ENCODE results near the gene PAF1.
"Not testable (repeated sequence)": the region's sequence is repeated elsewhere in the genome, so short reads cannot be mapped to it uniquely, and the experiment has no call there.

PAF1 gene

DNA sequence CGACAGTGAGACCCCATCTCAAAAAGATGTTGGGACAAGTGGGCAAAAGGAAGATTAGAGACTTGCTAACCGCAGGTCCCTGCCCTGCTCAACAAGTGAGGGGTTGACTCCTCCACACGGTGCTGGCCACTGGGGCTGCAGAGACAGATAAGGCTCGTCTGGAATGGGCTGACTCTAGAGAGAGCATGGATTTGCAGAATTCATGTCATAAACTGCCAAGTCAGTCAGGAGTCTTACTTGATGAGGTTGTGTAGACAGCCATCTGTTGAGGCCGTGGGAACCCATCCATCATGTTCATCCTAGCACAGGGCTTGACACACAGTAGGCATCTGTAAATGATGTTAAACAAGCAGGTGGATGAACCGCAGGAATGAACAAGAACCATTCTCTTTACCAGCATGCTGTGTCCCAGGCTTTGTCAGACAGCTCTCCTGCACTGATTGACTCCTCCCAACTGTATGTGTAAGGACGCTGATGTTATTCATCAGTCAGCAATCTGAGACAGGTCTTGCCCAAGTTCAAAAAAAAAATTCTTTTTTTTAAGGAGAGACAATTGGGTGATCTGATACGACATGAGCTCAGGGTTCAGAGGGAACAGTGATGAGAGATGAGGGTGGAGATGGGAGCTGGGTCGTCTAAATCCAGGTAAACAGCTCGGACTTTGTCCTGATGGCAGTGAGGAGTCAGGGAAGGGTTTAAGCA lies 8.8 kb downstream of the PAF1 start:
- DNase-seq, result no peak

DNA sequence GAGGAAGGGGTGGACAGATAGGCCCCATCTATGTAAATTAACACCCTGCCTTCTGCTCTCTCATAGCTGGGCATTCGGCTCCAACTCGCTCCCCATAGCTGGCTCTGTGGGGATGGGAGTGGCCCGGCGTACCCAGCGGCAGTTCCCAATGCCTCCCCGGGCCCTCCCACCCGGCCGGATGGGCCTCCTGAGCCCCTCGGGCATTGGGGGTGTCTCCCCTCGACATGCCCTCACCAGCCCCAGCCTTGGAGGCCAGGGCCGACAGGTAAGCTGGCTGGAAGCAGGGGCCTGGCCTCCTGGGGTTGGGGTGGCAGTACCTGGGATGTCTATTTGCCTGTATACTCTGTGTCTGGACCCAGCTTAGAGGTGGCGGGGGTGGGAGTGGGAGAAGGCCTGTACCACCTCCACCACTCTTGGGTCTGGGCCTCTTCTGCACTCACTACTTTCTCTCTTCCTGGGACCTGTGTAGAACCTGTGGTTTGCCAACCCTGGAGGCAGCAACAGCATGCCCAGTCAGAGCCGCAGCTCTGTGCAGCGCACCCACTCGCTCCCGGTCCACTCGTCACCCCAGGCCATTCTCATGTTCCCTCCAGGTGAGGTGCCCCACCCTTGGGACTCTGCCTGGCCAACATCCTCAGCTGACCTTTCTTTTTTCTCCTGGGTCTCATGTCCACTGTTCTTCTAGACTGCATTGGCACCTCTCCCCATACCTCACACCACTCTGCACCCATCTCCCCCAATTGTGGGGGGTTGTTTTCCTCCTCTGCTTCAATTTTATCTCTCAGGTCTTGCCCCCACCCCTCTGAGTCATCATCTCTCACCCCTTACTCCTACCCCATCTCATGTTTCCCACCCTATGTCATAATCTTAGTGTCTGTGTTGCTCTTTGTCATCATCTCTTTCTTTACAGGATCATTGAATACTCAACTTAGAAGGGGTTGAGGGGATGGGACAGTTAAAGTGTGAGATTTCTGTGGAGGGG lies 10.1 kb downstream of the PAF1 start:
- no peak for DNase-seq

DNA sequence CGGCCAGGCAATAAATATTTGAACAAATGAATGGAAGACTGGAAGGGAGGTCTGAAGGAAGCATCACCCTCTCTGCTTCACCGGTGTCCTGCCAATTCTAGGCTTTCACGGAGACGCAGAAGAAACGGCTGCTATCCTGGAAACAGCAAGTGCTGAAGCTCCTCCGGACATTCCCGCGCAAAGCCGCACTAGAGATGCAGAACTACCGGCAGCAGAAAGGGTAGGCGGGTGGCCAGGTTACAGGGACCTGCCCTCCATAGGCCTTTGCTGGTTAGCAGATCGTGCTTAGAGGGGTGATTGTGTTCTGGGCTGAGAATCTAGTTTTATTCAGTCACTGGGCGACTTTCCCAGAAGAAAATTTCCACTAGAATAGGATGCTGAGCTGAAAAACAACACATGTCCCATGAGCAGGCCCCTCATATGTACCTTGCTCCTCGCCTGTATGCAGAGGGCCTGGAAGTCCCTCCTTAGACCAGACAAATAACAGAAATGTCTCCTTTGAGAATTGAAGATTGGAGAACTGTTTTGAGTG lies 11.0 kb downstream of the PAF1 start:
- no peak for DNase-seq

DNA sequence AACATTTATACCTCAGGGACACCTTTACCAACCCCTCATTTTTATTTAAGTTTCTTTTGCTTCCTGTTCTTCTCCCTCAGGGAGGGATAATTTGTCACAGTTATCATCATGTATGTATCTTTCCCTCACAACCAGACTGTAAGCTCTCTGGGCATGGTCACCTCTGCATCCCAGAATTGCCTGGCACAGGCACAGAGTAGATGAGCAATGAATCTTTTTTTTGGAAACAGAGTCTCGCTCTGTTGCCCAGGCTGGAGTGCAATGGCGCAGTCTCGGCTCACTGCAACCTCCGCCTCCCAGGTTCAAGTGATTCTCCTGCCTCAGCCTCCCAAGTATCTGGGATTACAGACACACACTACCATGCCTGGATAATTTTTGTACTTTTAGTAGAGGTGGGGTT lies 11.5 kb downstream of the PAF1 start:
- not testable (repeated sequence) for DNase-seq

DNA sequence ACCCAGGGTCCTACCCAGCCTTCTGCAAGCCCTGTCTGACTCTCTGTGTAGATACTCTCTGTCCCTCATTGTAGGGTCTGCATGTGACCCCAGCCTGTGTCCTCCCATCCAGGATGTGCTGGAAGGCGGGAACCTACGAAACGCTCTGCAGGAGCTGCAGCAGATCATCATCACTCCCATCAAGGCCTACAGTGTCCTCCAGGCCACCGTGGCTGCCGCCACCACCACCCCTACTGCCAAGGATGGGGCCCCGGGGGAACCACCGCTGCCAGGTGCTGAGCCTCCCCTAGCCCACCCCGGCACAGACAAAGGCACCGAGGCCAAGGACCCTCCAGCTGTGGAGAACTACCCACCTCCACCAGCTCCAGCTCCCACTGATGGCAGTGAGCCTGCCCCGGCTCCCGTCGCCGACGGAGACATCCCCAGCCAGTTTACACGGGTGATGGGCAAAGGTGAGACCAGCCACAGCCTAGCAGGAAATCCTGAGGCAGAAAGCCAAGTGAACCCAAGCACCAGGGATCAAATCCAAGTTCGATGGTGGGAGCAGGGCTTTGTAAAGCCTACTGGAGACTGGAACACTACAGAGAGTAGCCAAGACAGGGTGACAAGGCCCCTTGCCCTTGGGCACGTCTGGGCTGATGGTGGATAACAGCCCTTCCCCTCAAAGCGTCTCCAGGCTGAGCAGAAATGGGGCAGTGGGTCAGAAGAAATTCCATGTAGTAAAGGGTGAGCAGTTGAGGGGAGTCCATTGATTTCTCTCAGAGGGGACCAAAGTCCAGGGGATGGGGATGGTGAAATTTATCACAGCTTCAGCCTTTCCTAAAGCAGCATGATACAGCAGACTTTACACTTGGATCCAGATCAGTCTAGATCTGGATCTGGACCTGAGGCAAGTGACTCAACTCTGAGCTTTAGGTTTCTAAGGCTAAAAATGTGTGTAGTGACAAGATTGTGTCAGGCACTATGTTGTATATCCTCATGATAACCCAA lies 13.2 kb downstream of the PAF1 start:
- no peak for DNase-seq

DNA sequence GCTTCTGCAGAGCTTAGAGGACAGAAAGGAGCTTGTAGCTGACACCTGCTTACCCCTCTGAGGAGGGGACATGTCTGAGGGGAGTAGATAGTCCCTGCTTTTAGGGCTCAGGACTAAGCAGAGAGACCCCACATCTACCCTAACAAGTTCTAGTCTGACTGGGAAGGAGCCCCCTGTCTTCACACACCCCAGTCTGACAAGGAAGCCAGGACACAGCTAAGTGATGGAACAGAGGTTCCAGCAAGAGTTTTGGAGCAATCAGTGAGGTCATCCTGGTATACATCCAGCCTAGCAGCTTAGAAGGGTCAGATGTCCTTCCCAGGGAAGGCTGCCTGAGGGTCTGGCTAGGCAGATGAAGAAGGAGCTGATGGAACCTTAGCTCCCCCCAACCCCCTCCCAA lies 15.0 kb downstream of the PAF1 start:
- no peak for DNase-seq

DNA sequence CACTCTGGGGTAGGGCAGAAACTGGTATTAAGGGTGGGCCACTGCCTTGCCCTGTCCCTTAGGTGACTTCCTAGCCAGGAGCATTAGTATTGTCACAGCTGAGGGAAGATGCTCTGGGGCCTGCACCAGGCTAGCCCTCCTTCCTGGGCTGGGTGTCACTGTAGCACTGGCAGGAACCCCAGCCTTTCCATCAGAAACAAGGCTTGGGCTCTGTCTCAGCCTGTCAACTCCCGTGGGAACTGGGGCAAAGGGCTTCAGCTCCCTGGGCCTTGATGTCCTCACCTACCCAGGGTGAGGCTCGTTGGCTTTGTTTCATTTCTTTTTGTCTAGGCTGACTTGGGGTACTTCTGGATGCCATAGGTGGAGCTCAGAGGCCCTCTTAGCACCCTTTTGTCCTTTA lies 18.0 kb downstream of the PAF1 start:
- DNase-seq, result no peak

DNA sequence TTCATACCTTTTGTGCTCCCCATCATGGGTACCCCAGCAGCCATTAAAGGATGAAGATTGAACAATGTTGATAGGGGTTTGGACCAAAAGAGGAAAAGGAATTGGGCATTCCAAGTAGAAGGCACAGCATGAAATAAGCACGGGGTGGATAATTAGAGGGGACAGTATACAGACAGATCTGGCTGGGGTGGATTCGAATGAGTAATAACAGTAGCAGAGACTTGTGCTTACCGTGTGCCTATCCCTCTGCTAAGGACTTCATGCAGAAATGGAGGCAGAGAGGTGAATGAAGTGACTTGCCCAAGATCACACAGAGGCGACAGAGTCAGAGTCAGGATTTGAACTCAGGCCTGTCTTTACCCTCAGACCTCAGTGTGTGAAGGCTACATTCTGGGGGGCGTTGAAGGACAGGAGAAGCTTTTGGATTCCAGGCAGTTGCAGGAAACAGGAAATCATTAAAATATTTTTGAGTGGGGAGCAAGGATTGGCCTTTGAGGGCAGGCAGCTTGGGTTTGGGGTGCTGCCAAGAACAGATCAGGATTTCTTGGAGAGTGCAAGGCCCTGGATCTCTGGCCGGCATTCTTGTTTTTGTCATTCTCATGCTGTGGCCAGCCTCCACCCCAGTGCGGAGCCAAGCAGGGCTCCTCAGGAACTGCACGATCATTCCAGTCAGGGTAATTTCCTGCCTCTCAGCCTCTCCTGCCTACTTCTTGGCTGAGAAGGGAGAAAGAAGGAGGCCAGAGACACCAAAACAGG lies 18.7 kb downstream of the PAF1 start:
- DNase-seq, result no peak

DNA sequence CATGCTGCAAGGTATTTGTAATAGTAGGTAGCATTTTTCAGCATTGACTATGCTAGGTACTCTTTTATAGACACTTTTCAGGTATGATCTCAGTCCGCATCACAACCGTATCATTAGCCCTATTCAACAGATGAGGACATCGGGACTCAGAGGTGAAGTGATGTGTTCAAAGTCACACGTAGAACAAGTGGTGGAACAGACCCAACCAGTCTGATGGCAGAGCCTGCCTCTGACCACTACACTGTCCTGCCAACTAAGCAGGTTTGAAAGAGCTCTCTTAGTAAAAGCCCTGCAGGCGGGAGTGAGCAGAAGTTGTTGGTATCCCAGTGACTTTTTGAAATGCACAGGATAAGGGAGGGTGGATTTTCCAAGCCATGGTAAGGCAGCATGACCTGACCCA lies 20.2 kb downstream of the PAF1 start:
- DNase-seq, result no peak

DNA sequence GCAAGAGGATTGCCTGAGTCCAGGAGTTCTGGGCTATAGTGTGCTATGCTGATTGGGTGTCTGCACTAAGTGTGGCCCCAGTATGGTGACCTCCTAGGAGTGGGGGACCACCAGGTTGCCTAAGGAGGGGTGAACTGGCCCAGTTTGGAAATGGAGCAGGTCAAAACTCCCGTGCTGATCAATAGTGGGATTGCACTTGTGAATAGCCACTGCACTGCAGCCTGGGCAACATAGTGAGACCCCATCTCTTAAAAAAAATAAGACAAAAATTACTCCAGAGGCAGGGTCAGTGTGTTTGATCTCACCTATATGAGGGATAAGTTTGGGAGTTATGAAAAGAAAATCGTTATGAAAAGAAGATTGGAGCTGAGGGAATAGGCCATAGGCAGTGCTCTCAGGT lies 21.7 kb downstream of the PAF1 start:
- no peak for DNase-seq

DNA sequence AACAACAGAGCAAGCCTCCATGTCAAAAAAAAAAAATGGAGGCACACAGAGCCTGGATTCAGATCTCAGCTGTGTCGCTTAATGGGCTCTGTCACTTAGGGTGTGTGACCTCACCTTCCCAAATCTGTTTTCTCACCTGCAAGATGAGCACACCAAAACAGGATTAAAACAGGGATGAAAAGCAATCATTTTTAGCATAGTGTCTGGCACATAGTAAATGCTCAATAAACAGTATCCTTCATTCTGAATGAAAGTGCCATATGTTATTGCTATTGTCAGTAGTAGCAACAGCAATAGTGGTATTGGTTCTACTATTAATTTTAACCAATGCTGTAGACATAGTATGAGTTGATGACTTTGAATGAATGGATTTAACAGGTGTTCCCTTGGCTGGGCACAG lies 25.4 kb downstream of the PAF1 start:
- DNase-seq, result no peak

DNA sequence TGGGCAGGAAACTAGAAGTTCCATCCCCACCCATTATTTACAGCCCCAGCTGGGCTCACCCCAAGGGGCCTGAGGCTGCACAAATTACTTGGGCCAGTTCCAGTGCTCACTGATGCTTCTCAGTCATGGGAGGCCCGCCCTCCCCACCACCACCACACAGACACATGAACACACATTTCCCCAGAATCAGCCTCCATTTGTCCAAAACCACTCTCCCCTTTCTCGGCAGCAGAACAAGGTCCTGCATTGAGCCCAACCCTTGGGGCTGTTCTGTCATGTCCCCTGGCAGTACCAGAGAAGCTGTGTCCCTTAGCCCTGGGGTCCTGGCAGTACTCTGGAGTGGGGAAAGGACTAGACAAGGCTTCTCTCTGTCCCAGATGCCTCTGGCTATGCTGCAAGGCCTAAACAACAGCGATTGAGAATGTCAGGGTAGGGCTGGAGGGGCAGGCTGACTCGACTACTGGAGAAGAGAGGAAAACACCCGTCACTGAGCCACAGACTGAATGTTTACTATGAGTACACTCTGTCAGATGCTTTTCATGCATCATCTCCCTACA lies 26.9 kb downstream of the PAF1 start:
- DNase-seq, result no peak

DNA sequence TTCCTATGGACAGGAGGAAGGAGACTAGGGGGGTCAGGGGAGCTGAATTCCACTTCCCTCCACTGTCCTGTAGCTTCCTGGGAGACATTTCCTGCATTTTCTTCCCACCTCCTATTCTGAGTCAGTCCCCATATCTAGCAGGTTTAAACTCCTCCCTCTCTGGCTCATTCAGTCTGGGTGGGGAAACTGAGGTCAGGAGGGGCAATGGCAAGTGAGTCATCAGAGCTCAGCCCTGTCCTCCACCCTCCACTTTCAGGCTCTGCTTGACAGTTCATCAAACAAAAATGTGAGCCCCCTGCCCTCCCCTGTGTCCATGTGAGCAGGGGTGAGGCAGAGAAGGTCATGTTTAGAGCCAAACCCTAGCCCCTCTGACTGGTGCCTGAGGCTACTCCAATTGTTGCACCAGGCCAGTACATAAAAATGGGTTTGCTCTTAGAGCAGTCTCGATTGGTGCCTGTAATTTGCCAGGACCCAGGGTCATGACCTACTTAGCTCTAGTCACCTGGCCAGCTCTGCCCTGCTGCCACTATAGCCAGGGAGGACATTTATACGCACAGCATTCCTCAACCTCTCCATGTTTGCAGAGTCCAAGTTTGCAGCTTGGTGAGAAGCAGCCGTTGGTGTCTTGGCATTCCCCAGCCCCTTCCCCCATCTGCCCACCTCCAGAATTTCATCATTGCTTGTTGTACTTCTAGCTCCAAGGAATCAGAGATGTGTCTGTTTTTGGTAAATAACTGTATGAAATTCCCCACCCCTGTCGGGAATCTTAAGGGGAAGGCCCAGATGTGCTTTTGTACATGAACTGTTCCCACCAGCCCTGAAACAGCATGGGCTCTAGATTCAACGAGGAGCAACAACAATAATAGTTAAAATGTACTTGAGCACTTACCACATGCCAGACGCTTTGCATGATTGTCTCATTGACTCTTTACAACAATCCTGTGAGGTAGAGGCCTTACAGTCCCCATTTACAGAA lies 27.9 kb downstream of the PAF1 start:
- no peak for DNase-seq

DNA sequence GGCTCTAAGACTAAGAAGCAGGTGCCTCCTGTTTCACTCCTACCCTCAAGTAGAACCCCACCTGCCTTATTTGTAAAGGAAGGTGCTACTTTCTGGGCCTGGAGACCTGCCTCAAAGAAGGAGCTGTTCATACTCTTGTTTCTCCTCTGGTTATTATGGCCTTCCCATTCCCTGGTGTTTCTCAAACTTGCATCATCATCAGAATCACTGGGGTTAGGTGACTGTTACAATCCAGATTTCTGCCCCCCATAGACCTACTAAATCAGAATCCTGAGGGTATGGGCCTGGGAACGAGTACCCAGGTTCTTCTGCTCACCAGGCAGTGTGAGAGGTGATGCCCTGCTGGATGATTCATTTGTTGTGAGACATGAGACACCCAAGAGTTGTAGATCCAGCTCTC lies 30.3 kb downstream of the PAF1 start:
- DNase-seq, result no peak

DNA sequence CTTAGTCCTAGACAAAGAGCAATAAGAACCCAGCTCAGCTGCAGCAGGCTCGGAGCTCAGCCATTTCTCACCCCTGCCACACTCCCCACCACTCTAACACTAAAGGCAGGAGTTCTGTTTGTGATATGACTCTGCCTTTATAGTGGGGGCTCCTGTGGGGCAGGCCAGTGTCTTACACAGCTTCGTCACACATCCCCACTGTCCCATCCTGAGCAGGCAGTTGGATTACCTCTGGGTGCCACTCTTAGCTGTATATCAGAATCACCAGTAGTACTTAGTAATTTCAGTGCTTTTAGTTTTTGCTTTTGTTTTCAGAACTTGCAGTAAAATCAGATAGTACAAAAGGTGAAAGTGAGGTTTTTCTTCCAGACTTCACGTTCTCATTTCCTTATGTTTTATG lies 31.9 kb downstream of the PAF1 start:
- DNase-seq, result no peak

DNA sequence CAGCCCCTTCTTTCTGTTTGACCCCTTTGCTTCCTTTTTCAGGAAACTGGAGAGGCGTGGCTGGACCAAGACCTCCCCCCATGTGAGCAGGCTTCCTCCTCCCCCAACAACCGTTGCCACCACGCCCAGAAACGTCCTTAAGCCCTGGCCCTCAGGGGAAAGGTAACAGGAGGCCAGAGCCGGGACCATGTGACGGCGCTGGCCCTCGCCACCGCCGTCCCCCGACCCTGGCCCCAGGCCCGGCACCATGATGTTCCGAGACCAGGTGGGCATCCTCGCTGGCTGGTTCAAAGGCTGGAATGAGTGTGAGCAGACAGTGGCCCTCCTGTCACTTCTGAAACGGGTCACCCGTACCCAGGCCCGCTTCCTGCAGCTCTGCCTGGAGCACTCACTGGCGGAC lies 34.3 kb downstream of the PAF1 start:
- no peak for DNase-seq

DNA sequence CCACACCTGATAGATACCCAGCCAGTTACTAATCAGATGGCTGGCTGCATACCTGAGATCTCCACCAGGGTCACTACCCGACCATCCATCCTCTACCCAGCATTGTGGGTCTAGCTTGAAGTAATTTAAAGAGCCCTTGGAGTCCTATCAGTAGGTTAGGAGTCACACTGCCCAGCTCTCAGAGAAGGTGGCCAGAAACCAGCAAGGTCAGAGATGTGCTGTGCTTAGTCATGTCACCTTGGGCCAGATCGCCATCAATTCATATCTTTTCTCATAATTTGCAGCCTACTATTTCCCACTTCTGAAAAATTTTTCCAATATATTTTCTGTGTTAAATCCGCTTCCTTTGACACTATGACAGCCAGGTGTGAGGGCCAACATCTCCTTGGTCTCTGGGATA lies 34.8 kb downstream of the PAF1 start:
- no peak for DNase-seq

DNA sequence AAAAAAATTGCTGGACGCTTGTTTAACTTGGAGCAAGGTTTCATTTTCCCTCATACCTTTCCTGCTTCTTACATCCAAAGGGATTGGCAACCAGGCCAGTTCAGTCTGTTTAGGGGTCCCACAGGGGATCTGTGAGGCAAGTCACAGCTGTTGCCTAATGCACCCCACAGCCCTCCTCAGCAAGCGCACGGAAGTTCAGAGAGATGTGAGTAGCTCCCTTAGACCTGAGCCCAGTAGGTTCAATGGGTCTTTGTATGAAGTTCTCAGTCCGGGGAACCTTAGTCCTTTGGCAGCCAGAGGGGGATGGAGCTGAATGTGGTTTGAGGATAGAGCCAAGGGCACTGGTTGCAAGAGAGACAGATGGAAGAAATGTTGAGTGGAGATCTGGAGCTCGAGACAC lies 35.7 kb downstream of the PAF1 start:
- no peak for DNase-seq

DNA sequence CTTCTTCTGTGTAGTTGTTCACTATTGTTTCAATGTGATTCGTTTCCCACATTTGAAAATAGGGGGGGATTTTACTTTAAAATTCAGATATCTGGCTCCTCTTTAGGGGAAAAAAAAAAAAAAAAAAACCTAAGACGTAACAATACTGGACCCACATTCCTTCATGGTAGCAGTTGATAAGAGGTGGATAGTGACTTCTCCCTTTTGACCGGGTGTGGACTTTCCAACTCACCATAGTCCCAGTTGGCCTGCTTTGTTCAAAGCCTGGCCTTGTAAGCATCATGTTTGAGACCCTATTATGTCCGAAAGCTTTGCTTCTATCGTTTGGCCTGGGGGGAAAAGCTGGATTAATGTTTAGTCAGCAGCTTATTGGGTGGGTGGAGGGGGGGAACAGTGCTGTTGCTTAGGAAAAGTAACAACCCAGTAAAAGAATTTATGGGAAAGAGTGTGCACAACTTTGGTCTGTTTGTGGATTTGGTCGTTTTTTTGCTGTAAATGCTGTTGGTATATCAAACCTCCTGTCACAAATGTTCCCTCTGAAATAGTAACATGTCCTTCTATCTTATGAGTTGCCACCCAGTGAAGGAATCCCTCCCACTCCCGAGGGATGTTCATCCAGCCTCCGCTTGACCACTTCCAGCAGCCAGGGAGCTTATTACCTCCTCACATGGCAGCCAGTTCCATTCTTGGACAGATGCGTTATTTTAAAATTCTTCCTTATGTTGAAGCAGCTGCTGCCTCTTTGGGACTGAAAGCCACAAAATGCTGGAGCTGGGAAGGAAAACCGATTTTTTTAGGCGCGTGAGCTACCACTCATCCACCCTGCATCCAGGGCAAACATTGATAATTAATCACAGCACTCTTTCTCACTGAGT lies 38.3 kb downstream of the PAF1 start:
- DNase-seq, result no peak
